ENCODE data around the gene CYP11A1.

CYP11A1 gene

GRCh38 chr15:74347757-74348250 lies 19.6 kb downstream of the CYP11A1 start:
- no peak for DNase-seq (ENCODE audit: low spot score)

- no peak for DNase-seq (ENCODE audit: low spot score)
Observed at GRCh38 chr15:74345051-74345450, 22.4 kb downstream of the CYP11A1 start.

GRCh38 chr15:74343797-74344127 lies 23.7 kb downstream of the CYP11A1 start:
- no peak for DNase-seq (ENCODE audit: low spot score)

- no peak for DNase-seq (ENCODE audit: low spot score)
Observed at GRCh38 chr15:74343127-74343796, 24.2 kb downstream of the CYP11A1 start.

GRCh38 chr15:74340150-74340549 lies 27.3 kb downstream of the CYP11A1 start:
- no peak for DNase-seq (ENCODE audit: low spot score)

- no peak for DNase-seq (ENCODE audit: low spot score)
Observed at GRCh38 chr15:74339371-74339770, 28.1 kb downstream of the CYP11A1 start.

- no peak for DNase-seq (ENCODE audit: low spot score)
Observed at GRCh38 chr15:74338676-74339075, 28.8 kb downstream of the CYP11A1 start.

GRCh38 chr15:74337607-74338211 lies 29.7 kb downstream of the CYP11A1 start:
- no peak for DNase-seq (ENCODE audit: low spot score)

- DNase-seq (ENCODE audit: low spot score), result no peak
Observed at GRCh38 chr15:74337146-74337545, 30.3 kb downstream of the CYP11A1 start.

- DNase-seq (ENCODE audit: low spot score), result no peak
Observed at GRCh38 chr15:74336061-74337005, 31.1 kb downstream of the CYP11A1 start.

- DNase-seq (ENCODE audit: low spot score), result no peak
Observed at GRCh38 chr15:74335396-74335795, 32.0 kb downstream of the CYP11A1 start.

GRCh38 chr15:74334127-74334526 lies 33.3 kb downstream of the CYP11A1 start:
- DNase-seq (ENCODE audit: low spot score), result no peak

GRCh38 chr15:74333662-74334061 lies 33.8 kb downstream of the CYP11A1 start:
- no peak for DNase-seq (ENCODE audit: low spot score)

GRCh38 chr15:74333093-74333492 lies 34.4 kb downstream of the CYP11A1 start:
- no peak for DNase-seq (ENCODE audit: low spot score)

- DNase-seq (ENCODE audit: low spot score), result no peak
Observed at GRCh38 chr15:74332611-74333010, 34.8 kb downstream of the CYP11A1 start.

GRCh38 chr15:74332011-74332410 lies 35.4 kb downstream of the CYP11A1 start:
- no peak for DNase-seq (ENCODE audit: low spot score)

- DNase-seq (ENCODE audit: low spot score), result no peak
Observed at GRCh38 chr15:74330861-74331408, 36.5 kb downstream of the CYP11A1 start.

- DNase-seq (ENCODE audit: low spot score), result no peak
Observed at GRCh38 chr15:74328331-74329056, 39.0 kb downstream of the CYP11A1 start.

- DNase-seq (ENCODE audit: low spot score), result no peak
Observed at GRCh38 chr15:74327756-74328155, 39.7 kb downstream of the CYP11A1 start.

GRCh38 chr15:74326746-74327145 lies 40.7 kb downstream of the CYP11A1 start:
- no peak for DNase-seq (ENCODE audit: low spot score)

- DNase-seq (ENCODE audit: low spot score), result no peak
Observed at GRCh38 chr15:74324714-74325113, 42.7 kb downstream of the CYP11A1 start.

Data from NAMALWA (cell line).